Panc1 (cell line): ENCODE results near the gene LDLR.

Source experiments
- CTCF ChIP-seq: fragments of 450-650 bp; IDR thresholded peaks from 2 replicates; pipeline ENCODE4 v1.5.1; 2017; ENCODE audit warnings: mild to moderate bottlenecking
- POLR2AphosphoS5 ChIP-seq: IDR thresholded peaks from 2 replicates; pipeline ENCODE4 v1.6.1; 2012; ENCODE audit warnings: mild to moderate bottlenecking, low read depth, low read length, moderate library complexity

- TF ChIP-seq CTCF (no peak), POLR2AphosphoS5 (no peak)
Measured at GRCh38 chr19:11115895-11116446, 26.7 kb downstream of the LDLR start.
